ENCODE results near the gene NCS1. TPM values are rescaled to one million over a fixed set of nuclear protein-coding genes. Genes with fewer than 3 reads are reported as not detected.

NCS1 gene
- total and polyA plus RNA-seq, 2 donors (not counting 1 experiment from before 2014, with no cell fraction given): 44.9 to 52.0 TPM

GRCh38 chr9:130165579-130165978, 6.6 kb upstream of the NCS1 start:
- Histone ChIP-seq H2AFZ (ENCODE audit: low read length) (no peak overlapping the region), H3K27ac (ENCODE audit: insufficient read depth, low read length) (no peak overlapping the region), H3K4me2 (ENCODE audit: extremely low read depth, insufficient read depth, low read length) (no peak overlapping the region), H3K9ac (ENCODE audit: insufficient read depth, low read length) (no peak overlapping the region), H3K4me3 (replicated peaks in 1 of 4; ENCODE audit: control extremely low read depth in 1 of 4, insufficient read depth in 1 of 4, low read depth in 3 of 4, low read length in 4 of 4) (no peak overlapping the region), H4K20me1 (ENCODE audit: control insufficient read depth, extremely low read depth, insufficient read depth, low read length) (no peaks in the 10 kb centered on the region), H3K9me3 (ENCODE audit: control insufficient read depth, insufficient read depth, low read depth, low read length) (no peaks in the 10 kb centered on the region), H3K4me1 (ENCODE audit: control insufficient read depth, extremely low read depth, insufficient read depth, low read length) (no peaks in the 10 kb centered on the region), H3K36me3 (ENCODE audit: control insufficient read depth, insufficient read depth, low read length) (no peaks in the 10 kb centered on the region), H3K27me3 (ENCODE audit: control insufficient read depth, insufficient read depth, low read length) (no peaks in the 10 kb centered on the region), H3K79me2 (ENCODE audit: control insufficient read depth, insufficient read depth, low read length) (no peaks in the 10 kb centered on the region)
- TF ChIP-seq CTCF (conservative IDR thresholded peaks at IDR 0.05 in 1 of 2, IDR thresholded peaks at IDR 0.05 in 1 of 2; ENCODE audit: low read depth in 1 of 2, low read length in 2 of 2) (no peak), EZH2 (IDR thresholded peaks at IDR 0.05; ENCODE audit: low read length, missing control alignments) (no peak)
- no peak for DNase-seq (ENCODE audit: low read depth in 2 of 2)

- H3K27me3 ChIP-seq (ENCODE audit: control insufficient read depth, insufficient read depth, low read length): no peaks in the 10 kb centered on the region
- no peak overlapping the region for H3K4me2 ChIP-seq (ENCODE audit: extremely low read depth, insufficient read depth, low read length)
- H4K20me1 ChIP-seq (ENCODE audit: control insufficient read depth, extremely low read depth, insufficient read depth, low read length): no peaks in the 10 kb centered on the region
- H3K9me3 ChIP-seq (ENCODE audit: control insufficient read depth, insufficient read depth, low read depth, low read length): no peaks in the 10 kb centered on the region
- DNase-seq (ENCODE audit: low read depth in 2 of 2): no peak
- no peaks in the 10 kb centered on the region for H3K79me2 ChIP-seq (ENCODE audit: control insufficient read depth, insufficient read depth, low read length)
- H2AFZ ChIP-seq (ENCODE audit: low read length): no peak overlapping the region
- no peaks in the 10 kb centered on the region for H3K4me1 ChIP-seq (ENCODE audit: control insufficient read depth, extremely low read depth, insufficient read depth, low read length)
- H3K9ac ChIP-seq (ENCODE audit: insufficient read depth, low read length): no peak overlapping the region
- H3K27ac ChIP-seq (ENCODE audit: insufficient read depth, low read length): no peak overlapping the region
- no peak overlapping the region for H3K4me3 ChIP-seq (replicated peaks in 1 of 4; ENCODE audit: control extremely low read depth in 1 of 4, insufficient read depth in 1 of 4, low read depth in 3 of 4, low read length in 4 of 4)
- TF ChIP-seq EZH2 (IDR thresholded peaks at IDR 0.05; ENCODE audit: low read length, missing control alignments) (no peak), CTCF (conservative IDR thresholded peaks at IDR 0.05 in 1 of 2, IDR thresholded peaks at IDR 0.05 in 1 of 2; ENCODE audit: low read depth in 1 of 2, low read length in 2 of 2) (no peak)
- no peaks in the 10 kb centered on the region for H3K36me3 ChIP-seq (ENCODE audit: control insufficient read depth, insufficient read depth, low read length)
Measured at GRCh38 chr9:130166399-130166798, 5.8 kb upstream of the NCS1 start.

GRCh38 chr9:130167927-130168326, 4.3 kb upstream of the NCS1 start:
- H3K79me2 ChIP-seq (ENCODE audit: control insufficient read depth, insufficient read depth, low read length): no peaks in the 10 kb centered on the region
- H3K36me3 ChIP-seq (ENCODE audit: control insufficient read depth, insufficient read depth, low read length): no peaks in the 10 kb centered on the region
- no peak for DNase-seq (ENCODE audit: low read depth in 2 of 2)
- no peak overlapping the region for H3K27ac ChIP-seq (ENCODE audit: insufficient read depth, low read length)
- no peak overlapping the region for H3K4me3 ChIP-seq (replicated peaks in 1 of 4; ENCODE audit: control extremely low read depth in 1 of 4, insufficient read depth in 1 of 4, low read depth in 3 of 4, low read length in 4 of 4)
- no peaks in the 10 kb centered on the region for H3K27me3 ChIP-seq (ENCODE audit: control insufficient read depth, insufficient read depth, low read length)
- H3K4me2 ChIP-seq (ENCODE audit: extremely low read depth, insufficient read depth, low read length): no peak overlapping the region
- no peaks in the 10 kb centered on the region for H4K20me1 ChIP-seq (ENCODE audit: control insufficient read depth, extremely low read depth, insufficient read depth, low read length)
- H3K9me3 ChIP-seq (ENCODE audit: control insufficient read depth, insufficient read depth, low read depth, low read length): no peaks in the 10 kb centered on the region
- no peak overlapping the region for H2AFZ ChIP-seq (ENCODE audit: low read length)
- TF ChIP-seq EZH2 (IDR thresholded peaks at IDR 0.05; ENCODE audit: low read length, missing control alignments): no peak
- TF ChIP-seq CTCF (conservative IDR thresholded peaks at IDR 0.05 in 1 of 2, IDR thresholded peaks at IDR 0.05 in 1 of 2; ENCODE audit: low read depth in 1 of 2, low read length in 2 of 2): no peak
- no peak overlapping the region for H3K9ac ChIP-seq (ENCODE audit: insufficient read depth, low read length)
- no peaks in the 10 kb centered on the region for H3K4me1 ChIP-seq (ENCODE audit: control insufficient read depth, extremely low read depth, insufficient read depth, low read length)

Measured in fibroblast of lung (primary cell).